OCI-LY1 (cell line): Measurements from ENCODE around the gene VTI1A.

Source experiments
- EZH2 ChIP-seq: fragments of 200-600 bp; sonication (generic), shearing (Covaris generic); IDR thresholded peaks from 2 replicates; pipeline ENCODE4 v1.8.0; 2017; ENCODE audit warnings: borderline replicate concordance, mixed run types, mild to moderate bottlenecking, antibody characterized with exemption, low read length, moderate library complexity, mixed read lengths
- TF ChIP-seq, protein P1 (sequence below): fragments of 200-600 bp; sonication (generic), shearing (Covaris generic); IDR thresholded peaks from 2 replicates; pipeline ENCODE4 v1.5.1; 2017; ENCODE audit warnings: mild to moderate bottlenecking, antibody characterized with exemption, low read length, moderate library complexity, mixed read lengths

DNA sequence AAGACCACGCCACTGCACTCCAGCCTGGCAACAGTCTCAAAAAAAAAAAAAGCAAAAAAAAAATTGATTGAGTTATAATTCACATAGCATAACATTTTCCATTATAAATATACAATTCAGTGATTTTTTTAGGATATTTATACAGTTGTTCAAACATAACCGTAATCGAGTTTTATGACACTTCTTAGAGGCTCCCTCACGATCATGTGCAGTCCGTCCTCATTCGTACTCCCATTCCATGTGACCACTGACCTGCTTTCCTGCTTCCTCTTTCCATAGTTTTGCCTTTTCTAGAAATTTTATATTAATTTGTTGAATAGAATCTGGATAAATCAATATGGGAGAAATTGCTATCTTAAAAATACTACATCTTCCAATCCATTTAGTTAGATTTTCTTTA is 45.7 kb downstream of the VTI1A start:
- TF ChIP-seq, protein P1, sequence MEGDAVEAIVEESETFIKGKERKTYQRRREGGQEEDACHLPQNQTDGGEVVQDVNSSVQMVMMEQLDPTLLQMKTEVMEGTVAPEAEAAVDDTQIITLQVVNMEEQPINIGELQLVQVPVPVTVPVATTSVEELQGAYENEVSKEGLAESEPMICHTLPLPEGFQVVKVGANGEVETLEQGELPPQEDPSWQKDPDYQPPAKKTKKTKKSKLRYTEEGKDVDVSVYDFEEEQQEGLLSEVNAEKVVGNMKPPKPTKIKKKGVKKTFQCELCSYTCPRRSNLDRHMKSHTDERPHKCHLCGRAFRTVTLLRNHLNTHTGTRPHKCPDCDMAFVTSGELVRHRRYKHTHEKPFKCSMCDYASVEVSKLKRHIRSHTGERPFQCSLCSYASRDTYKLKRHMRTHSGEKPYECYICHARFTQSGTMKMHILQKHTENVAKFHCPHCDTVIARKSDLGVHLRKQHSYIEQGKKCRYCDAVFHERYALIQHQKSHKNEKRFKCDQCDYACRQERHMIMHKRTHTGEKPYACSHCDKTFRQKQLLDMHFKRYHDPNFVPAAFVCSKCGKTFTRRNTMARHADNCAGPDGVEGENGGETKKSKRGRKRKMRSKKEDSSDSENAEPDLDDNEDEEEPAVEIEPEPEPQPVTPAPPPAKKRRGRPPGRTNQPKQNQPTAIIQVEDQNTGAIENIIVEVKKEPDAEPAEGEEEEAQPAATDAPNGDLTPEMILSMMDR, result no peak
- TF ChIP-seq EZH2, result no peak
